HFFc6 (cell line): ENCODE measurements around the gene SCYL1. TPM values are rescaled to one million over a fixed set of nuclear protein-coding genes. Genes with fewer than 3 reads are reported as not detected.

ENCODE experiments used
- DNase-seq: peaks from one replicate; pipeline ENCODE4 v3.0.0-alpha.2; 2018
- H3K27ac Mint-ChIP-seq: 2 replicates; pipeline ENCODE4 v1.8.0; 2020; ENCODE audit warnings: mild to moderate bottlenecking, mixed read lengths
- H3K27me3 Mint-ChIP-seq: 2 replicates; pipeline ENCODE4 v1.8.0; 2021; ENCODE audit warnings: mild to moderate bottlenecking, moderate library complexity, mixed read lengths; ENCODE audit not compliant: insufficient read depth
- H3K36me3 Mint-ChIP-seq: 2 replicates; pipeline ENCODE4 v1.8.0; 2021; ENCODE audit warnings: low read depth, mixed read lengths
- H3K4me1 Mint-ChIP-seq: 2 replicates; pipeline ENCODE4 v1.8.0; 2020; ENCODE audit warnings: low read depth, mixed read lengths
- H3K4me3 Mint-ChIP-seq: 2 replicates; pipeline ENCODE4 v1.8.0; 2020; ENCODE audit warnings: mild to moderate bottlenecking, moderate library complexity, mixed read lengths
- H3K9me3 Mint-ChIP-seq: 2 replicates; pipeline ENCODE4 v1.8.0; 2020; ENCODE audit warnings: mild to moderate bottlenecking, mixed read lengths
- total RNA-seq, 6 experiments: library from RNA; stranded (reverse); fragmentation: NEBNext Ultra II Directional; extraction: Animal tissue kit (Norgen Biotek cat#: 25700); gene quantifications; 2 replicates in 1 of 6; 3 replicates in 5 of 6; pipeline ENCODE4 v1.2.3, GENCODE V29; 2021
- TF ChIP-seq, protein P1 (sequence below): fragments of 200-600 bp; sonication (generic); IDR thresholded peaks from 2 replicates; pipeline ENCODE4 v1.5.0; 2021; ENCODE audit warnings: antibody characterized with exemption, mild to moderate bottlenecking

Gene SCYL1
- total RNA-seq, 6 experiments from 2014 or later: 120 to 137 (median 126) TPM

DNA sequence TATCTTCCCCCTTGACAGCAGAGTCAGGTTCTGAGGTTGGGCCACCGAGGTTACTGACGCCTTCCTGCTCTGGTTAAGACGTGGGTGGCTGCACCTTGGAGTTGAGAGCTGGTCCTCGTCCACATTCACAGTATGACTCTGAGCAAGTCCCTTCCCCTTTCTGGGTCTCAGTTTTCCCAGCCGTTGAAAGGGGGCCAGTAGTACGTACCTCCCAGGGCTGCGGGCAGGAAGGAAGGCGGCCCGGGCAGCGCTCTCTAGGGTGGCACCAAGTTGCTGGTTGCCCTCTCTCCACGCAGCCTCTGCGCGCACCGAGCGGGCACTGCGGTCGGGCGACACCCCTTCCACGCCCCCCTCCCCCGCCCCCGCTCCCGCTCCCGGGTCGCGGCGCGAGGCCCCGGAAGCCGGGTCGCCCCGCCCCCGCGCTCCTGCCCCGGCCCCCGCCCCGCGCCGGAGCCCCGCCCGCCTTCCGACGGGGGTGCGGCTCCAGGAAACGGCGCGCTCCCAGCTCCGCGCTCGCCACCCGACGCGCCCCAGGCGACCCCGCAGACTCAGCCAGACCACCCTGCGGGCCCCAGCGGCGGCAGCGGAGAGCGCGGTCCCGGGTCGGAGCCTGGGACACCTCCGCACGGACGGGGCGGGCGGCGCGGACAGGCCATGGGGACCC, 50.8 kb downstream of the SCYL1 start, which contains the start of gene EHBP1L1:
TSS of gene EHBP1L1 (plus strand) at position 486 of the 664 bp plus-strand sequence. CDS start 250 bp downstream, outside the sequence.
- peaks cover 10% of the 10 kb centered on the region for H3K36me3 Mint-ChIP-seq
- TF ChIP-seq, protein P1, sequence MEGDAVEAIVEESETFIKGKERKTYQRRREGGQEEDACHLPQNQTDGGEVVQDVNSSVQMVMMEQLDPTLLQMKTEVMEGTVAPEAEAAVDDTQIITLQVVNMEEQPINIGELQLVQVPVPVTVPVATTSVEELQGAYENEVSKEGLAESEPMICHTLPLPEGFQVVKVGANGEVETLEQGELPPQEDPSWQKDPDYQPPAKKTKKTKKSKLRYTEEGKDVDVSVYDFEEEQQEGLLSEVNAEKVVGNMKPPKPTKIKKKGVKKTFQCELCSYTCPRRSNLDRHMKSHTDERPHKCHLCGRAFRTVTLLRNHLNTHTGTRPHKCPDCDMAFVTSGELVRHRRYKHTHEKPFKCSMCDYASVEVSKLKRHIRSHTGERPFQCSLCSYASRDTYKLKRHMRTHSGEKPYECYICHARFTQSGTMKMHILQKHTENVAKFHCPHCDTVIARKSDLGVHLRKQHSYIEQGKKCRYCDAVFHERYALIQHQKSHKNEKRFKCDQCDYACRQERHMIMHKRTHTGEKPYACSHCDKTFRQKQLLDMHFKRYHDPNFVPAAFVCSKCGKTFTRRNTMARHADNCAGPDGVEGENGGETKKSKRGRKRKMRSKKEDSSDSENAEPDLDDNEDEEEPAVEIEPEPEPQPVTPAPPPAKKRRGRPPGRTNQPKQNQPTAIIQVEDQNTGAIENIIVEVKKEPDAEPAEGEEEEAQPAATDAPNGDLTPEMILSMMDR: no peak
- H3K9me3 Mint-ChIP-seq: no peaks in the 10 kb centered on the region
- H3K27me3 Mint-ChIP-seq: peaks cover 13% of the 10 kb centered on the region
- no peak for DNase-seq
- H3K27ac Mint-ChIP-seq: peak within 1 kb of the TSS; percentile 81
- peaks cover 65% of the 10 kb centered on the region for H3K4me1 Mint-ChIP-seq
- H3K4me3 Mint-ChIP-seq: peak within 1 kb of the TSS; percentile 89

DNA sequence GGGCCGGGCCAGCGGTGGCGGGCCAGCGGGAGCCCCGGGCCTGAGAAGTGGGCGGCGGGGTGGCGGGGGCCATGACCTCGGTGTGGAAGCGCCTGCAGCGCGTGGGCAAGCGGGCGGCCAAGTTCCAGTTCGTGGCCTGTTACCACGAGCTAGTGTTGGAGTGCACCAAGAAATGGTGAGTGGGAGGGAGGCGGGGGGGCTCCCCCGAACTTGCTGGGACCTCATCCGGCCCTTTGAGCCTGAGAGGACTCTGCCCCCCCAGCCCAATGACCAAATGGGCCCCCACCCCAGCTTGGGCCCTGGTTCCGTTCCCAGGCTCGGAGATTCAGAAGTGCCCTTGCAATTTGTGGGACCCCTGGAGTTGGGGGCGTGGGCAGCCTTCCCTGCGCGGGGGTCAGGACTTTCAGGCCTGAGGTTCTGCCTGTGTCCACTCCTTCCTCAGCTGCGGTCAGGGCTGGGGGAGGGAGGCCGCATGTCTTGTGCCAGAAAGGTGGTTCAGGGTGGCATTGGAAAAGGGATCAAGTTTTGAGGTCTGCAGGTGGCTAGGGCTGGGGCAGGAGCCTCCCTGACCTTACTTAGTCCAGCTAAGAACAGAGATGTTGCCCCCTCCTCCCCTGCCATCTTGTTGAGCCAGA, 51.5 kb downstream of the SCYL1 start:
- Mint-ChIP-seq H3K4me3 (peak overlapping the region; percentile 89), H3K9me3 (no peaks in the 10 kb centered on the region), H3K27me3 (peaks cover 13% of the 10 kb centered on the region), H3K4me1 (peaks cover 59% of the 10 kb centered on the region), H3K27ac (peak overlapping the region; percentile 81), H3K36me3 (peaks cover 10% of the 10 kb centered on the region)
- no peak for DNase-seq
- TF ChIP-seq, protein P1: no peak

DNA sequence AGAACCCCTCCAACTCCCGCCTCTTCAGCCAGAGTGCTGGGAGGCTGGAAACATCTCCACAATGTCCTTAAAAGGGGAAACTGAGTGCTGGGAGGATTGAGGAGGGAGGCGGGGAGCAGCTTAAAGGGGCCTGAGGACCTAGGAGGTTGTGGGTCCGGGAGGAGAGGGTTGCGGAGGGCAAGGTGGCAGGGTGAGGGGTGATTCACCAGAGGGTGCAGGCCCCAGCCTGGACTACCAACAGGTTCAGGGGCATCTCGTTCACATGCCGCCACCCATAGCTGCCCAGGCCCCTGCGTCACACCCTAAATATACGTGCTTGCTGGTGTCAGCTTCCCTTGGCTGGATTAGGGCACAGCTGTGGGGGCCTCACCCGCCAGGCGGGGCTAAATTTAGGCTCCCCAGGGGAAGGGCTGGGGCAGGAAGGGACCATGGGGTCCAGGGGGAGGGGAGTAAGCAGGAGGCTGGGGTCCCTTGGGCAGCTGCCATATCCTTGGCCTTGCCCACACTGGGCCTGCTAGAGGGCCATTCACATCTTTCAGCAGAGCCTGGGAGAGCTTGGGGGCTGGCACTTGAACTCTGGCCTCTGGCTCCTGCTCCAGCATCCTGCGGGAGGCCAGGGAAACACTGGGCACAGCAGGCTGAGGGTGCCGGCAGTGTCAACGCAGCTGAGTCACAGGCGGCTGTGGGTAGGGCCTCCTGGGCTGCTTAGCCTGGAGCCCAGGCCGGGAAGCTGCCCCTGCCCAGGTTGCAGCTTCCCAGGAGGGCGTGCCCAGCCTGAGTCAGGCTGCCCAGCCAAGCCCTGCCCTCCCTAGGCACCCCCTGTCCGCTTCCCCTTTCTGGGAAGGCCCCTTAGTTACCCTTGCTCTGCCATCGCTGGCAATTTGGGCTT, 52.2 kb downstream of the SCYL1 start:
- peak overlapping the region; percentile 89 for H3K4me3 Mint-ChIP-seq
- H3K36me3 Mint-ChIP-seq: peaks cover 10% of the 10 kb centered on the region
- H3K27me3 Mint-ChIP-seq: peaks cover 13% of the 10 kb centered on the region
- peaks cover 51% of the 10 kb centered on the region for H3K4me1 Mint-ChIP-seq
- no peaks in the 10 kb centered on the region for H3K9me3 Mint-ChIP-seq
- TF ChIP-seq, protein P1: no peak
- DNase-seq: peak; percentile 69
- peak overlapping the region; percentile 81 for H3K27ac Mint-ChIP-seq

DNA sequence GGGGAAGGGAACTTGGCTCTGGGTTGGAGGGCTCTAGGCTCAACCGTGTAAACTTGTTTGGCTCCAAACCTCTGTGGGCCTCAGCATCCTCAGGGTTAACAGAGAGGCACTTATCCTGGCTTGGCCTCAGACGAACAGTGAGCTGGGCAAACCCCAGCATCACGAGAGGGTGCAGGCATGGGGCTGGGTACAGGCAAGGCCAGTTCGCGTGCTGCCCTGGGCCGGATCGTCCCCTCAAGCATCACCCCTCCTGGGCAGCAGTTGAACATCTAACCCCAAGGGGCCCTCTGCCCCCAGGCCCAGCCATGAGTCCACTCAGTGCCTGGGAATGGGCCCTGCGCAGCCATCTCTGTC, 52.9 kb downstream of the SCYL1 start:
- Mint-ChIP-seq H3K4me3 (peak overlapping the region; percentile 69), H3K27ac (peak overlapping the region; percentile 81), H3K36me3 (peaks cover 9% of the 10 kb centered on the region), H3K27me3 (peaks cover 13% of the 10 kb centered on the region), H3K4me1 (peaks cover 49% of the 10 kb centered on the region), H3K9me3 (no peaks in the 10 kb centered on the region)
- TF ChIP-seq, protein P1: no peak
- DNase-seq: no peak

DNA sequence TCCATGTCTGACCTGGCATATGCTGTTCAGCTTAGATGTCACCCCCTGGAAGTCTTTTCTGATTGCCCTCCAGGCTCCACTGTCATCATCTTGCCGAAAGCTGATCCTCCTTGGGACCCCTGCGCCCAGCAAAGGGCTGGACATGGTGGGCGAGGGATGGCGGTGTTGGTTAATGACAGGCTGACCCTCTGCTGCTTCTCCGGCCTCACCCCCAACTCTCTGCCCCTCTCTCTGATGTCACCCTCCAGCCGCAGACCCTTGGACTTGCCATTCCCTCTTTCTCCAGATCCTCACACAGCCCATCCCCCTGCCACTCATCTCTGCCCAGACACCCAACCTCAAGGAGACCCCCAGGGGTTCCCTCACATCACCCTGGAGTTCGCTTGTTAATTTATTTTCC, 53.3 kb downstream of the SCYL1 start:
- H3K9me3 Mint-ChIP-seq: no peaks in the 10 kb centered on the region
- no peak for DNase-seq
- H3K4me1 Mint-ChIP-seq: peaks cover 45% of the 10 kb centered on the region
- H3K36me3 Mint-ChIP-seq: peaks cover 9% of the 10 kb centered on the region
- H3K4me3 Mint-ChIP-seq: peak overlapping the region; percentile 69
- TF ChIP-seq, protein P1: no peak
- H3K27ac Mint-ChIP-seq: peak overlapping the region; percentile 81
- H3K27me3 Mint-ChIP-seq: peaks cover 11% of the 10 kb centered on the region
